IPS DF 4.7 (cell line): Measurements from ENCODE around the gene HSP90AB1.

Source experiments
- DNase-seq: peaks from one replicate; pipeline ENCODE4 v3.0.0-alpha.2; 2013; ENCODE audit warnings: low spot score; ENCODE audit errors: extremely low read depth

HSP90AB1 gene

GRCh38 chr6:44268095-44268628, 21.3 kb downstream of the HSP90AB1 start:
- no peak for DNase-seq

DNA sequence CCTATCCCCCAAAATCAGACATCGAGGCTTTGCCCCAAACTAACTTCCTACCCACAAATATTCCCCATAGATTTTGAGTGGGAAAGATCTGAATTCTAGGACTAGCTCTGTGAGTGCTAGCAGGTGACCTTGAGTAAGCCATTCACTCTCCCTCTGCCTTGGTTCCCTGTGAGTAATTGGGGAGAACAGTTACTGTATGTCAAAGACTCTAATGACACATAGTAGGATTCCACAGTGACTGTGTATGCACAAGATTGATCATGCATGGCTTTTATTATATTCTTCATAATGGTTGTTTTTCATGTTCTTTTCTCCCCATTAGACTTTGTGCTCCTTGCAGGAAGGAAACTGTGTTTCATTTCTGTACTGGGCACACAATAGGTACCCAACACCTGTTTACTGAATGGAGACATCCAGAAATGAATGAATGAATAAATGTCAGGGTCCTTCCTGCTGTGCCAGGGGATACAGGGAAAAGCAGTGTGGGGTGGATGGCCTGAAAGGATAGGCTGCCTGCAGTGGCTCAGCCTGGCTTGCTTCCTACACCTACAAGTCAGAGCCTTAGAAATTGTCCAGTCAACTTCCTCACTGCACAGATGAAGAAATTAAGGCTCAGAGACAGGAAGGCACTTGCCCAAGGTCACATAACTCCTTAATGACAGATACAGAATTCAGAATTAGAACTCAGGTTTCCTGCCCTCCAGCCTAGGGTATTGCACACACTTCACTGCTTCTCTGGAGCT, 22.4 kb downstream of the HSP90AB1 start:
- no peak for DNase-seq

DNA sequence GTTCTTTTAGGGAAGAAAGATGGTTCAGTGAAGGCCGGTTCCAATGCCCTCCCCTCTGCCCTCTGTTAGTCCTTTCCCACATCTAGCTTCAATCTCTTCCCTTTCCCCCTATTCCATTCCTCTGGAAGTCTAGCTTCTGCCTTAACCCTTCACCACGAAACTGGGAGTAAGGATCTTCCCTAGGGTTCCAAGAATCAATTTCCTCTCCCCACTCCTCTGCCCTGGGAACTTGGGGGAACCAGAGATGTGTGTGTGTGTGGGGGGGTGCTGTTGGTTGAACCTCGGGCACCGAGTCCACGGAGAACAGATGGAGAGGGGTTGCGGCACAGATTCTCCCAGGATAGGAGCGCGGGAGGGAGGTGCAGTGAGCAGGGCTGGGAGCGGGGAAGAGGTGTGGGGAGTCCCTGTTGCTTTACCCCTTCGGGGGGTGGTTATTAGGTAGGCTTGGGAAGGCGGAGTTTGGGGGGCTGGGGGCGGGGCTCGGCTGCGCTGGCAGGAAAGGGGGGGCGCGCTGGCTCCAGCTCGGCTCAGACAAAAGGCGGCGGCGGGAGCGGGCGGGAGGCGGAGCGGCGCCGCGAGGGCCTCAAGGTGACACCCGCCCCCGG, 23.1 kb downstream of the HSP90AB1 start, which contains the start of gene TMEM151B:
TSS of gene TMEM151B (plus strand) at position 530 of the 605 bp plus-strand sequence. CDS start 293 bp downstream, outside the sequence.
- DNase-seq, result no peak

DNA sequence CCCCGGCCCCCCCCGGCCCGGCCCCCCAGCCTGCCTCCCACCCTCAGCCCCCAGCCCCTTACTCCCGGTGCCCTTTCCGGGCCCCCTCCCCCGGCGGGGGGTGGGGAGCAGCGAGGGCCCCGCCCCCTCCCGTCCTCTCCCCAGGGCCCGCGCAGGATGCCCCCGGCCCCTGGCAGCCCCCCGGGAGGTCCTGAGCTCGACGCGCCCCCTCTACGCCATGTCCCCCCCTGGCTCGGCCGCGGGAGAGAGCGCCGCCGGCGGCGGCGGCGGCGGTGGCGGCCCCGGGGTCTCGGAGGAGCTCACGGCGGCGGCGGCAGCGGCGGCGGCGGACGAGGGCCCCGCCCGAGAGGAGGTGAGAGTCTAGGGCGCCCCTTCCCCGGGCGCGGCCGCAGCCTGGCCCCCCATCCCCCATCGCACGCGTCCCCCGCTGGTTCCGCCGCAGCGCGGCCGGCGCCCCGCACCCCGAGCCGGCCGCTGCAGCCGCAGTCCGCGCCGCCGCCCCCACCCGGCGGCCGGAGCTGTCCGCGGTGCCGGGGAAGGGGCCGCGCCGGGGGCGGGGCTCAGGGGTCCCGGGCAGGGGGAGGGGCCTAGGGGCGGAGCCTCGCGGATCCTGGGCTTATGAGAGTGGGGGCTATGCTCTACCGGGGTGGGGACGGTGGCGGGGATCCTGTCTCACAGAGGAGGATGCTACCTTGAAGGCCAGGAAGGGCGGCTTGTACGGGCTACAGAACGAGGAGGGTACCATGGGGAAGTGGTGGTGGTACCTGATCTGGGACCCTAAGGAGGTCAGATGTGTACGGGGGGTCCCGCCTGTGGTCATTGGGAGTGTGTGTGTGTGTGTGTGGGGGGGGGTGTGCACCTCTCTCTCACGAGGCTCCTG, 23.9 kb downstream of the HSP90AB1 start:
- no peak for DNase-seq

GRCh38 chr6:44271406-44271723, 24.5 kb downstream of the HSP90AB1 start:
- DNase-seq, result no peak

DNA sequence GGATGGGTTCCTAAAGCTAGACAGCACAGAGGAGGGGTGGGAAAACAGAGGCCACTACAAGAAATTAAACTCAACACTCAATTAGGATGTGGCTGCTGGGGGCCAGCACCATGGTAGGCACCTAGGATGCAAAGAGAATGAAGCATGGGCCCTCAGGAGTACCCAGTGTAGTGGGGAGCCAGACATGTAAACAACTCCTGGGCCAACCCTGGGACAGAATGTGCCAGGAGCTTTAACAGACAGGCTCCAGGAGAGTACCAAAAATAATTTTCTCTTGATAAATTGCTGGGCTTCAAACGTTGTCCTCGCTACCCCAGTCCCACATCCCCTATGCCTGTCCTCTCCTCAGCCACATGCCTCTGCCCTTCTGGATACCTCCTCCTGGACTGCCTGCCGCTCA, 25.0 kb downstream of the HSP90AB1 start:
- no peak for DNase-seq

DNA sequence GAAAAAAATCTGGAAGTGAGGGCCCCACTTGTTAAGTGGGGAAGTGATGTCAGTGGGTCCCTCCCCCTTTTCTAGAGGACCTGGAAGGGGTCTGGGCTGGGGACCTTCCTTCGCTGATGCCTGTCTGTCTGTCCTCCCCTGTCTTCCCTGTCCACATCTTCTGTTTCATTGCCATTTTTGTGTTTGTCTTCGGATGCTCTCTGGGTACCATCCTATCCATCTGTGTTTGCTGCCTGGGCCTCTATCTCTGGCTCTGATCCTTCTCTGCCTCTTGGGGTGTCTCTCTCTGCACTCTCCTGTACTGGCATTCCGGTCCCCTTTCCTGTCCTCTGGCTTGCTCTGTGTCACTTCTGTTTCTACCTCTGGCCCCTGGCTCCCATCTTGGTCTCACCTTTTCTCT, 25.6 kb downstream of the HSP90AB1 start:
- no peak for DNase-seq

DNA sequence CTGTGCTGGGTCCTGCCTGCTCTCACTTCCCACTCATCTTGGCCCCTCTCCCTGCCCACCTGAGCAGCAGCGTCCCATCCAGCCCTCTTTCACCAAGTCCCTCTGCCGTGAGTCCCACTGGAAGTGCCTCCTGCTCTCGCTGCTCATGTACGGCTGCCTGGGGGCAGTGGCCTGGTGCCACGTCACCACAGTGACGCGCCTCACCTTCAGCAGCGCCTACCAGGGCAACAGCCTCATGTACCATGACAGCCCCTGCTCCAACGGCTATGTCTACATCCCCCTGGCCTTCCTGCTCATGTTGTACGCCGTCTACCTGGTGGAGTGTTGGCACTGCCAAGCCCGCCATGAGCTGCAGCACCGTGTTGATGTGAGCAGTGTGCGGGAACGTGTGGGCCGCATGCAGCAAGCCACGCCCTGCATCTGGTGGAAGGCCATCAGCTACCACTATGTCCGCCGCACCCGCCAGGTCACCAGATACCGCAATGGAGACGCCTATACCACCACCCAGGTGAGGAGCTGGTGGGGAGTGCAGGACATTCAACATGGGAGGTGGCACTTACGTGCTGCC, 26.2 kb downstream of the HSP90AB1 start:
- DNase-seq, result no peak

- no peak for DNase-seq
Observed at GRCh38 chr6:44273617-44274016, 26.7 kb downstream of the HSP90AB1 start.

GRCh38 chr6:44275271-44275748, 28.4 kb downstream of the HSP90AB1 start:
- DNase-seq, result no peak

DNA sequence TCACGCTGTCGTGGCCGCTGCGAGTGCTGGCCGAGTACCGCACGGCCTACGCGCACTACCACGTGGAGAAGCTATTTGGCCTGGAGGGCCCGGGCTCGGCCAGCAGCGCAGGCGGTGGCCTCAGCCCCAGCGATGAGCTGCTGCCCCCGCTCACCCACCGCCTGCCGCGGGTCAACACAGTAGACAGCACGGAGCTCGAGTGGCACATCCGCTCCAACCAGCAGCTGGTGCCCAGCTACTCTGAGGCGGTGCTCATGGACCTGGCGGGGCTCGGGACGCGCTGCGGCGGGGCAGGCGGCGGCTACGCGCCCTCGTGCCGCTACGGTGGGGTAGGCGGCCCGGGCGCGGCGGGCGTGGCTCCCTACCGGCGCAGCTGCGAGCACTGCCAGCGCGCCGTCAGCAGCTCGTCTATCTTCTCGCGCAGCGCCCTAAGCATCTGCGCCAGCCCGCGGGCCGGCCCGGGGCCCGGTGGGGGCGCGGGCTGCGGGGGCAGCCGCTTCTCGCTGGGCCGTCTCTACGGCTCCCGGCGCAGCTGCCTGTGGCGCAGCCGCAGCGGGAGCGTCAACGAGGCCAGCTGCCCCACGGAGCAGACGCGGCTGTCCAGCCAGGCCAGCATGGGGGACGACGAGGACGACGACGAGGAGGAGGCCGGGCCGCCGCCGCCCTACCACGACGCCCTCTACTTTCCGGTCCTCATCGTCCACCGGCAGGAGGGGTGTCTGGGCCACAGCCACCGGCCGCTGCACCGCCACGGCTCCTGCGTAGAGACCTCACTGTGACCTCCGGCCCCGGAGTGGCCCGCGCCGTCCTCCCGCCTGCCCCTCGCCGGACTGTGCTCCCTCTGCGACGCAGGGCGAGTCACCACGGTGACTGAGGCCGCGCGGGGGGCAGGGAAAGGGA, 29.1 kb downstream of the HSP90AB1 start:
- DNase-seq, result no peak

DNA sequence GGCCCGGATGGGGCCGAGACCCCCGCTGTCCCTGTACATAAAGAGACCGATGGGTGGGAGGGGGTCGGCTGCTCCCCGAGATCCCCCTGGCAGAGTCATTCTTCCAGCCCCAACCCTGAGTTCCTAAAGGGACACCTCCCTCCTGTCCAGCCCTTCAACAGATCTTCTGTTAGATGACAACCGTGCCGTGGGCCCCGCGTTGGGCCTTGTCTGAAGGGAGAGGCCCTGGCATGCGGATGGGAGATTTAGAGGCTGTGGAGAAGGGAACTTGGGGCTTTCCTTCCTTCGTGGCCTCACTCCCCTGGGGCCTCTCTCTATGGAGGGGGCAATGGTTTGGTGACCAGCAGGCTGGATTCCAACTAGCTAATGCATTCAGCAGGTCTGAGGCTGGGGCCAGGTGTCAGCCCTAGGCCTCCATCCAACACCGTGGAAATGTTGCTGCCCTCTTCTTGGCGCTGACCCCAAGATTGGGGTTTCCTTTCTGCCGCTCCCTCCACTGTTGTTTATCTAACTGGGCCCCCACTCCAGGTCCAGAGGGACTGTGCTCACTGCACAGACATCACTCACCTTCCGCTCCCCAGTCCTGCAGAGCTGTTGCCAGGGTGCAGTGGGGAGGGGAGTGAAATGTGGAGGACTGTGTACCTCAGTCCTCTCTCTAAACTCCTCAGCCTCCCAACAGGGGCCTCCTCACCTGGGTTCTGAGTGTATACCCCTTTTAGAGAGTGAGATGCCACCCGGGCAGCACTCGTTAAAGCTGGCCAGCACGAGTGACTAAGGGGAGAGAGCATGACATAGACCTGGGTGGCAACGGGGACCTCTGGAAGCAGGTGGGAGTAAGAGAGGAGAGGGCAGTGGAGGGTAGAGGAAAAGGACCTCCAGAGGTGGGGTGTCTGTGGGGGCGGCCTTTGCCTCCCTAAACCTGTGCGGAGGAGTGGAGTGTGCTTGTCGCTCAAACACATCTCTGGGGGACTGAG, 30.1 kb downstream of the HSP90AB1 start:
- DNase-seq, result no peak

- no peak for DNase-seq
Observed at GRCh38 chr6:44277763-44278162, 30.9 kb downstream of the HSP90AB1 start.

DNA sequence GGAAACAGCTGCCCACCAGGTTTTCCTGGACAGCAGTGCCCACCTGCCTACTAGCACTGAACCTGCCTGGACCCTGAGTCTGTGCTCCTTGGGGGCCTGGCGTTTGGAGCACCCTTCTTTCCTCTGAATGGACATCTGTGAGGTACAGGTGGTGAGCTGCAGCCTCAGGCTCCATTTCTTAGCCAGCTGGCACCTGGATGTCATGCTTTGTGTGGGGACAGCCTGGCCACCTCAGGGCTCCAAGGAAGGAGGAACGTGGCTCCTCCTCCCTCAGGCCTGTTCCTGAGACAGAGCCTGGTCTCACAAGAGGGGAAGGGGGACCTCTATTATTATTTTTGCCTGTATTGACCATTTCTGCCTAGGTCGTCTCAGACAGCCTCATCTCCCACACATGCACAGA, 31.4 kb downstream of the HSP90AB1 start:
- no peak for DNase-seq

GRCh38 chr6:44278774-44279697, 32.1 kb downstream of the HSP90AB1 start:
- no peak for DNase-seq

DNA sequence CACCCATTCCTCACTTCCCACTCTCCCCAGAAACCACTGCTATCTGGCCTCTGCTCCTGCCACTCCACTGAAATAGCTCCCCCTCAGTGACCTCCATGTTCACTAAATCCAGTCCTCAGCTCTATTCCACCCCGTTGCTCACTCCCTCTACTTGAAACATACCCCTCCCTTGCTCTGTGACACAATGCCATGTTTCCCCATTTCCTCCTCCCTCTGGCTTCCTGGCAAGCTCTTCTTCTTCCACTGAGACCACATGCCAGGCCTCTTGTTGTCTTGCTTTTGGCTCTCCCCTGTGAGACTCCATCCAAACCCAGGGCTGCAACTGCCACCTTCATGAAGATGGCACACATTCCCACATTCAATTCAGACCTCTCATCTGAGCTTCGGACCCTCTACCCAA, 37.2 kb downstream of the HSP90AB1 start:
- no peak for DNase-seq

GRCh38 chr6:44284867-44285266, 38.0 kb downstream of the HSP90AB1 start:
- no peak for DNase-seq
